IMR-90 (cell line): Measurements from ENCODE around the gene AARS1. TPM values are rescaled to one million over a fixed set of nuclear protein-coding genes. Genes with fewer than 3 reads are reported as not detected.

Experiments used
- ATAC-seq: fragments of 200-7000 bp; cut with Tn5 transposase; 2 replicates; pipeline ENCODE4 v1.9.1; 2020; ENCODE audit warnings: low read depth, mild to moderate bottlenecking, moderate library complexity
- BruUV-seq: library from RNA; stranded (reverse); fragments of 400-500 nt; replicated peaks from 2 replicates; lab custom pipeline; 2021; lab: Mats Ljungman, UMichigan
- CTCF ChIA-PET: fragments of 300-600 bp; formaldehyde crosslinking; extraction: SDS; loops from one replicate; lab custom pipeline; 2021; ENCODE audit warnings: antibody characterized with exemption; lab: Yijun Ruan, JAX
- POLR2A ChIA-PET: fragments of 300-600 bp; sonication (Branson Sonifier 250); formaldehyde crosslinking; loops from one replicate; lab custom pipeline; 2022; ENCODE audit warnings: antibody characterized with exemption; ENCODE audit not compliant: unreplicated experiment; lab: Charles Lee
- DNase-seq: peaks from one replicate; pipeline ENCODE4 v3.0.0; 2013
- H2AFZ ChIP-seq: replicated peaks from 2 replicates; pipeline ENCODE3; 2013; ENCODE audit warnings: low read length, mild to moderate bottlenecking; ENCODE audit not compliant: poor library complexity
- H2AK5ac ChIP-seq: 2 replicates; pipeline ENCODE4 v1.6.1; 2013; ENCODE audit warnings: low read depth, low read length, inconsistent platforms
- H2AK9ac ChIP-seq: replicated peaks from 2 replicates; pipeline ENCODE3; 2013; ENCODE audit warnings: mild to moderate bottlenecking, low read depth, low read length, moderate library complexity; ENCODE audit not compliant: poor library complexity
- H2BK120ac ChIP-seq: 2 replicates; pipeline ENCODE4 v1.6.1; 2013; ENCODE audit warnings: low read depth, low read length, inconsistent platforms
- H2BK15ac ChIP-seq: 3 replicates; pipeline ENCODE4 v1.6.1; 2013; ENCODE audit warnings: low read depth, low read length, inconsistent platforms
- H2BK20ac ChIP-seq: 2 replicates; pipeline ENCODE4 v1.6.1; 2013; ENCODE audit warnings: low read depth, mild to moderate bottlenecking, inconsistent platforms, low read length, moderate library complexity
- H2BK5ac ChIP-seq: 2 replicates; pipeline ENCODE4 v1.6.1; 2013; ENCODE audit warnings: mild to moderate bottlenecking, low read depth, low read length, inconsistent platforms; ENCODE audit not compliant: poor library complexity, severe bottlenecking
- H3K14ac ChIP-seq: replicated peaks from 2 replicates; pipeline ENCODE4 v1.6.1; 2013; ENCODE audit warnings: low read depth, low read length, inconsistent platforms
- H3K18ac ChIP-seq: 2 replicates; pipeline ENCODE4 v1.6.1; 2013; ENCODE audit warnings: low read depth, low read length, control low read depth
- H3K23ac ChIP-seq: 2 replicates; pipeline ENCODE4 v1.6.1; 2013; ENCODE audit warnings: low read depth, low read length, inconsistent platforms
- H3K27ac ChIP-seq: 2 replicates; pipeline ENCODE4 v1.5.1; 2013; ENCODE audit warnings: mild to moderate bottlenecking, control low read depth, low read length; ENCODE audit not compliant: insufficient read depth
- H3K27me3 ChIP-seq: 2 replicates; pipeline ENCODE4 v1.6.1; 2013; ENCODE audit warnings: low read length; ENCODE audit not compliant: control insufficient read depth, insufficient read depth
- H3K36me3 ChIP-seq: 2 replicates; pipeline ENCODE4 v1.6.1; 2013; ENCODE audit warnings: low read length, mixed read lengths; ENCODE audit not compliant: control insufficient read depth, insufficient read depth
- H3K4ac ChIP-seq: 2 replicates; pipeline ENCODE4 v1.6.1; 2013; ENCODE audit warnings: low read depth, low read length, inconsistent platforms
- H3K4me1 ChIP-seq: 2 replicates; pipeline ENCODE4 v1.6.1; 2013; ENCODE audit warnings: low read length, mixed read lengths; ENCODE audit not compliant: control insufficient read depth, insufficient read depth
- H3K4me2 ChIP-seq: 2 replicates; pipeline ENCODE4 v1.6.1; 2013; ENCODE audit warnings: low read depth, mild to moderate bottlenecking, control low read depth, low read length, moderate library complexity
- H3K4me3 ChIP-seq: 2 replicates; pipeline ENCODE4 v1.5.1; 2013; ENCODE audit warnings: low read depth, mild to moderate bottlenecking, control low read depth, low read length, moderate library complexity; ENCODE audit not compliant: insufficient read depth
- H3K56ac ChIP-seq: 2 replicates; pipeline ENCODE4 v1.6.1; 2013; ENCODE audit warnings: low read length, inconsistent platforms; ENCODE audit not compliant: insufficient read depth; ENCODE audit errors: extremely low read depth
- H3K79me1 ChIP-seq, 2 experiments: 2 replicates each; pipeline ENCODE4 v1.6.1; 2013; ENCODE audit warnings: low read length in 2 of 2, inconsistent platforms in 1 of 2, low read depth in 1 of 2
- H3K9ac ChIP-seq: 2 replicates; pipeline ENCODE4 v1.6.1; 2013; ENCODE audit warnings: low read depth, low read length, control low read depth
- H3K9me1 ChIP-seq: 2 replicates; pipeline ENCODE4 v1.6.1; 2013; ENCODE audit warnings: low read length, inconsistent platforms; ENCODE audit not compliant: insufficient read depth
- H3K9me3 ChIP-seq: 2 replicates; pipeline ENCODE4 v1.6.1; 2013; ENCODE audit warnings: low read length; ENCODE audit not compliant: control insufficient read depth, insufficient read depth
- H4K20me1 ChIP-seq: 2 replicates; pipeline ENCODE4 v1.6.1; 2013; ENCODE audit warnings: low read length, inconsistent platforms; ENCODE audit not compliant: insufficient read depth
- H4K5ac ChIP-seq: 2 replicates; pipeline ENCODE4 v1.6.1; 2013; ENCODE audit warnings: mild to moderate bottlenecking, low read depth, low read length, control low read depth
- H4K8ac ChIP-seq, 2 experiments: 2 replicates each; pipeline ENCODE4 v1.6.1; 2013; ENCODE audit warnings: low read depth in 2 of 2, low read length in 2 of 2, control low read depth in 1 of 2, inconsistent platforms in 1 of 2
- H4K91ac ChIP-seq: 2 replicates; pipeline ENCODE4 v1.6.1; 2013; ENCODE audit warnings: low read depth, low read length, inconsistent platforms; ENCODE audit not compliant: insufficient read depth
- CEBPB ChIP-seq: IDR thresholded peaks from 2 replicates; pipeline ENCODE4 v1.6.1; 2012; ENCODE audit warnings: low read depth, low read length, improper control_type of control experiment
- FOS ChIP-seq: fragments of 150-350 bp; IDR thresholded peaks from 2 replicates; pipeline ENCODE4 v1.6.1; 2016; ENCODE audit warnings: low read depth, low read length
- MAZ ChIP-seq: IDR thresholded peaks from 2 replicates; pipeline ENCODE4 v1.6.1; 2012; ENCODE audit warnings: low read depth, mild to moderate bottlenecking, low read length, improper control_type of control experiment, moderate library complexity, borderline replicate concordance
- MXI1 ChIP-seq: IDR thresholded peaks from 2 replicates; pipeline ENCODE4 v1.6.1; 2012; ENCODE audit warnings: low read depth, mild to moderate bottlenecking, low read length, moderate library complexity, borderline replicate concordance
- POLR2A ChIP-seq: IDR thresholded peaks from 2 replicates; pipeline ENCODE4 v1.6.1; 2012; ENCODE audit warnings: mild to moderate bottlenecking, low read depth, low read length
- RAD21 ChIP-seq: IDR thresholded peaks from 2 replicates; pipeline ENCODE4 v1.6.1; 2012; ENCODE audit warnings: low read length, improper control_type of control experiment
- RCOR1 ChIP-seq: IDR thresholded peaks from 2 replicates; pipeline ENCODE4 v1.6.1; 2012; ENCODE audit warnings: mild to moderate bottlenecking, low read length, improper control_type of control experiment; ENCODE audit not compliant: insufficient replicate concordance
- RFX5 ChIP-seq: IDR thresholded peaks from 2 replicates; pipeline ENCODE4 v1.8.0; 2012; ENCODE audit warnings: low read depth, mild to moderate bottlenecking, low read length, moderate library complexity
- WGBS, 2 experiments: methylation state at CpG; one replicate each; pipeline versions ENCODE4 v1.1.5 to v1.1.7; 2013; ENCODE audit warnings: missing lambda C conversion rate in 2 of 2; ENCODE audit not compliant: insufficient read length in 1 of 2; ENCODE audit errors: extremely low coverage in 2 of 2; 5-methylcytosine and 5-hydroxymethylcytosine counted together
- dilution Hi-C: fragments of 300-500 bp; cut with HindIII; formaldehyde crosslinking; loops from one replicate; pipeline ENCODE4 v1.14.3; 2018; ENCODE audit warnings: low sequenced_read_pairs; ENCODE audit not compliant: unreplicated experiment
- in situ Hi-C: fragments of 300-500 bp; cut with MboI; formaldehyde crosslinking; loops from 3 replicates; pipeline ENCODE4 v1.14.3; 2019; ENCODE audit warnings: low sequenced_read_pairs, inconsistent platforms, mixed read lengths
- intact Hi-C: fragments of 100-400 bp; cut with micrococcal nuclease; formaldehyde crosslinking; loops from 2 replicates; pipeline ENCODE4 v1.10.0; 2022
- polyA plus RNA-seq, 3 experiments: library from polyadenylated mRNA; depleted of rRNA; stranded (reverse); fragments of >200 nt; gene quantifications; 2 replicates each; pipeline ENCODE4 v1.2.3, GENCODE V29; 2012; ENCODE audit warnings: low replicate concordance in 1 of 3
- total RNA-seq: library from RNA; depleted of rRNA; stranded (reverse); fragments of >200 nt; gene quantifications from 2 replicates; pipeline ENCODE4 v1.2.3, GENCODE V29; 2012
- TF ChIP-seq, protein P1 (sequence below): fragments of 150-350 bp; IDR thresholded peaks from 2 replicates; pipeline ENCODE4 v1.6.1; 2016; ENCODE audit warnings: low read depth, mild to moderate bottlenecking, low read length, moderate library complexity, borderline replicate concordance
- TF ChIP-seq, protein P2 (sequence below): fragments of 150-350 bp; IDR thresholded peaks from 2 replicates; pipeline ENCODE4 v1.6.1; 2017; ENCODE audit warnings: mild to moderate bottlenecking, antibody characterized with exemption, low read length, low read depth

AARS1 gene
- total and polyA plus RNA-seq, 2 of the 4 experiments (the other 2 are of a cell fraction): 104 to 139 TPM

DNA sequence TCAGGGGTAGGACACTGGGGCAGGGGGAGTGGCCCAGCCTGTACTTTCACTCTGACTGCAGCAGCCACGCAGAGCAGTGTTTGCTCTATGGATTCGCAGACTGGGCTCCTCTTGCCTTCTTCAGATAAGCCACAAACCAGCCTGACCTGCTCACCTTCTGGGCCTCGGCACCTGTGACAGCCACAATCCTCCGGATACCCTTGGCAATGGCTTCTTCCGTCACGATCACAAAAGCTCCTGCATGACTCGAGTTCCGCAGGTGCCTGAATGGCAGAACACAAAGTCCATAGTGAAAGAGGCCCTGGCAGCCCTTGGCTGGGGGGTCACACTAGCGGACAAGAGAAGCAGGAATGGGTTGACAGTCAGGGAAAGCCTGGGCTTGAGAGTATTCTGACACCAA, 33.7 kb downstream of the AARS1 start:
- Histone ChIP-seq H3K4me3 (no peak overlapping the region), H2AFZ (no peak overlapping the region), H3K27ac (no peak overlapping the region), H3K9ac (no peak overlapping the region), H3K18ac (no peak overlapping the region), H3K14ac (no peak overlapping the region), H4K8ac (no peak overlapping the region), H2BK15ac (no peak overlapping the region), H2BK120ac (no peak overlapping the region), H2BK5ac (no peak overlapping the region), H2AK5ac (no peak overlapping the region), H3K9me1 (peaks cover 8% of the 10 kb centered on the region; the same call in 1 of the 2 replicates), H3K4me1 (peaks cover 2% of the 10 kb centered on the region), H2BK20ac (no peak overlapping the region), H3K9me3 (no peaks in the 10 kb centered on the region), H3K36me3 (peaks cover 74% of the 10 kb centered on the region), H3K27me3 (no peaks in the 10 kb centered on the region), H3K79me1 (peaks cover 10 to 46% of the 10 kb centered on the region in 2 experiments), H3K4me2 (no peak overlapping the region), H4K20me1 (peaks cover 47% of the 10 kb centered on the region), H3K23ac (no peak overlapping the region), H4K5ac (no peak overlapping the region), H2AK9ac (no peak overlapping the region), H4K91ac (no peak overlapping the region), H3K4ac (no peak overlapping the region), H3K56ac (no peak overlapping the region)
- DNase-seq (no peak), ATAC-seq (no peak)
- CTCF ChIA-PET: no interaction called here
- intact Hi-C loops (no loop called here), in situ Hi-C loops (no loop called here), dilution Hi-C loops (no loop called here)
- no peak for TF ChIP-seq FOS
- no peak for TF ChIP-seq CEBPB
- no peak for TF ChIP-seq RAD21
- TF ChIP-seq MAZ: no peak
- TF ChIP-seq RFX5: no peak
- TF ChIP-seq, protein P1, sequence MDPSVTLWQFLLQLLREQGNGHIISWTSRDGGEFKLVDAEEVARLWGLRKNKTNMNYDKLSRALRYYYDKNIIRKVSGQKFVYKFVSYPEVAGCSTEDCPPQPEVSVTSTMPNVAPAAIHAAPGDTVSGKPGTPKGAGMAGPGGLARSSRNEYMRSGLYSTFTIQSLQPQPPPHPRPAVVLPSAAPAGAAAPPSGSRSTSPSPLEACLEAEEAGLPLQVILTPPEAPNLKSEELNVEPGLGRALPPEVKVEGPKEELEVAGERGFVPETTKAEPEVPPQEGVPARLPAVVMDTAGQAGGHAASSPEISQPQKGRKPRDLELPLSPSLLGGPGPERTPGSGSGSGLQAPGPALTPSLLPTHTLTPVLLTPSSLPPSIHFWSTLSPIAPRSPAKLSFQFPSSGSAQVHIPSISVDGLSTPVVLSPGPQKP: no peak
- TF ChIP-seq RCOR1: no peak
- no peak for TF ChIP-seq POLR2A
- TF ChIP-seq, protein P2, sequence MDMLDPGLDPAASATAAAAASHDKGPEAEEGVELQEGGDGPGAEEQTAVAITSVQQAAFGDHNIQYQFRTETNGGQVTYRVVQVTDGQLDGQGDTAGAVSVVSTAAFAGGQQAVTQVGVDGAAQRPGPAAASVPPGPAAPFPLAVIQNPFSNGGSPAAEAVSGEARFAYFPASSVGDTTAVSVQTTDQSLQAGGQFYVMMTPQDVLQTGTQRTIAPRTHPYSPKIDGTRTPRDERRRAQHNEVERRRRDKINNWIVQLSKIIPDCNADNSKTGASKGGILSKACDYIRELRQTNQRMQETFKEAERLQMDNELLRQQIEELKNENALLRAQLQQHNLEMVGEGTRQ: no peak
- no peak for TF ChIP-seq MXI1
- no TSS peak for BruUV-seq
- POLR2A ChIA-PET: no interaction called here
- WGBS, 2 experiments: 100% methylated on average over 4 of the region's 9 CpGs; no CpG with 5 or more reads in 1 of the 2 experiments
